Muscle layer of duodenum (tissue), 2 donors: ENCODE measurements around the gene RIPK4.
"Not testable (repeated sequence)": the region's sequence is repeated elsewhere in the genome, so short reads cannot be mapped to it uniquely, and the experiment has no call there.

Source experiments
- H3K27ac ChIP-seq: one replicate; pipeline ENCODE4 v1.7.0; 2013; ENCODE audit warnings: mild to moderate bottlenecking, low read length
- H3K27me3 ChIP-seq: one replicate; pipeline ENCODE4 v1.7.0; 2013; ENCODE audit warnings: low read depth, mild to moderate bottlenecking, control low read depth, low read length
- H3K36me3 ChIP-seq, 2 donors: one replicate each; pipeline ENCODE4 v1.7.0; 2013; ENCODE audit warnings: low read length in 2 of 2, control low read depth in 1 of 2, mild to moderate bottlenecking in 1 of 2; ENCODE audit not compliant: insufficient read depth in 2 of 2, control insufficient read depth in 1 of 2
- H3K4me1 ChIP-seq, 2 donors: one replicate each; pipeline ENCODE4 v1.7.0; 2013; ENCODE audit warnings: low read length in 2 of 2, mild to moderate bottlenecking in 2 of 2, control low read depth in 1 of 2, moderate library complexity in 1 of 2; ENCODE audit not compliant: insufficient read depth in 2 of 2, control insufficient read depth in 1 of 2
- H3K4me3 ChIP-seq, 2 donors: one replicate each; pipeline ENCODE4 v1.7.0; 2013; ENCODE audit warnings: low read length in 2 of 2, low read depth in 1 of 2, mild to moderate bottlenecking in 1 of 2
- H3K9me3 ChIP-seq, 2 donors: one replicate each; pipeline ENCODE4 v1.7.0; 2013; ENCODE audit warnings: low read length in 2 of 2, control low read depth in 1 of 2, mild to moderate bottlenecking in 1 of 2; ENCODE audit not compliant: control insufficient read depth in 1 of 2
- donor health status: healthy.

RIPK4 gene

DNA sequence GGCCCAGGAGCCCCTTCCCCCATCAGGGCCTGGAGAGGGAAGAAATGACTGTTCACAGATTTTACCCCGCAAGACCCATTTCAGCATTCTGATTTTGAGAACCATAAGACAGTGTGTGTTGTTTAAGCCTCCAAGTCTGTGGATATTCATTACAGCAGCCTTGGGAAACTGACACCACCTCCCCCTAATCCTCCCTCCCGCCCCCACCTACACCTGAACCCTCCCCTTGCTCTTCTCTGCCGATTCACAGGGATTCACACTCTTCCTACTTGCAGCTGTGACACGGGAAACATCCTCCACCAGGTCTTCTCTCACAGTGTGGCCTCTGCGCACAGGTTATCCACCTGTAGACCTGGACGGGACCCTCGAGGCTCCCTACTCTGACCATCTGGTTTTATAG is 50.1 kb downstream of the RIPK4 start:
- no peaks in the 10 kb centered on the region for H3K4me1 ChIP-seq
- no peaks in the 10 kb centered on the region for H3K9me3 ChIP-seq
- no peaks in the 10 kb centered on the region for H3K27me3 ChIP-seq
- no peak overlapping the region for H3K27ac ChIP-seq
- H3K36me3 ChIP-seq: no peaks in the 10 kb centered on the region
- H3K4me3 ChIP-seq: no peak overlapping the region

DNA sequence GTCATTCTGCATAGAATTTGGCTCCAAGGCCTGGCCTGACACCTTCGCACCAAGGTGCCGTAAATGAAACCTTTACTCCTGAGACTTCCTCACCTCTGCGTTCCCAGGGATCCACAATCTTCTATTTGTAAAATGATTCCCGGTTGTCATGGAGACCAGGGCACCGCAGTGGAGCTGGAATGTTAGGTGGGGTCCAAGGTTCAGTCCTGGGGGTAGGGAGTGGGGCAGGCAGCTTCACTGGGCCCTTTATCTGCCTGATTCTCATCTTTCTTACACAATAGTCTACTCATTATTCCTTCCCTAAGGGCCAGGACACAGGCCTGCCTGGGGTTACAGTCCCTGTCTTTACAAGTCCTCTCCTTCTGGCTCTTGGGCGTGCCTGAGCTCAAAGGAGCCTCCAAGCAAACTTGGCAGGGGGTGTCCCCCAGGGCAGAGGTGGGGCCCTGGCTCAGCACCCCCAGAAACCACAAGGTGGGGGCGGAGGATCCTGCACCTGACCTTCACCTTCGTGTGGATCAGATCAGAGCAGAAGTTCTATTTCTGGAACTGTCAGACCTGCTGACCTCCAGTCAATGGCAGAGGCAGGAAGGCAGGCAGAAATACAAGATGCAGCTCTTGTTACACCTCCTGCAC is 51.1 kb downstream of the RIPK4 start:
- Histone ChIP-seq H3K4me1 (no peaks in the 10 kb centered on the region), H3K27ac (no peak overlapping the region), H3K4me3 (no peak overlapping the region), H3K9me3 (no peaks in the 10 kb centered on the region), H3K27me3 (peaks cover 6% of the 10 kb centered on the region), H3K36me3 (no peaks in the 10 kb centered on the region)

DNA sequence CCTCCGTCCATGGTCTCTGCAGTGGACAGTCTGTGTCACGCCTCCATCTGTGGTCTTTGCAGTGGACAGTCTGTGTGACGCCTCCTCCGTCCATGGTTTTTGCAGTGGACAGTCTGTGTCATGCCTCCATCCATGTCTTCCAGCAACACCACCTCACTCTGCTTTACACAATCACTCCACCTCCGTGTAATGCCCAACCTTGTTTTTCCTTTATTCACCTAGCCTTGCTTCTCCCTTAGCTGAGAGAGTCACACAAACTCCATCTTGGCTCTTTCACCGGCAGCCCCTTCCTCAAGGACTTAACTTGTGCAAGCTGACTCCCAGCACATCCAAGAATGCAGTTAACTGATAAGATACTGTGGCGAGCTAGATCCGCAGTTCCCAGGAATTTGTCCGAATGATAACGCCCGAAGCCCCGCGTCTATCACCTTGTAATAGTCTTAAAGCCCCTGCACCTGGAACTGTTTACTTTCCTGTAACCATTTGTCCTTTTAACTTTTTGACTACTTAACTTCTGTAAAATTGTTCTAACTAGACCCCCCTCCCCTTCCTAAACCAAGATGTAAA is 52.5 kb downstream of the RIPK4 start:
- not testable (repeated sequence) for H3K27me3 ChIP-seq, H3K4me1 ChIP-seq, H3K36me3 ChIP-seq, H3K4me3 ChIP-seq, H3K9me3 ChIP-seq, H3K27ac ChIP-seq

DNA sequence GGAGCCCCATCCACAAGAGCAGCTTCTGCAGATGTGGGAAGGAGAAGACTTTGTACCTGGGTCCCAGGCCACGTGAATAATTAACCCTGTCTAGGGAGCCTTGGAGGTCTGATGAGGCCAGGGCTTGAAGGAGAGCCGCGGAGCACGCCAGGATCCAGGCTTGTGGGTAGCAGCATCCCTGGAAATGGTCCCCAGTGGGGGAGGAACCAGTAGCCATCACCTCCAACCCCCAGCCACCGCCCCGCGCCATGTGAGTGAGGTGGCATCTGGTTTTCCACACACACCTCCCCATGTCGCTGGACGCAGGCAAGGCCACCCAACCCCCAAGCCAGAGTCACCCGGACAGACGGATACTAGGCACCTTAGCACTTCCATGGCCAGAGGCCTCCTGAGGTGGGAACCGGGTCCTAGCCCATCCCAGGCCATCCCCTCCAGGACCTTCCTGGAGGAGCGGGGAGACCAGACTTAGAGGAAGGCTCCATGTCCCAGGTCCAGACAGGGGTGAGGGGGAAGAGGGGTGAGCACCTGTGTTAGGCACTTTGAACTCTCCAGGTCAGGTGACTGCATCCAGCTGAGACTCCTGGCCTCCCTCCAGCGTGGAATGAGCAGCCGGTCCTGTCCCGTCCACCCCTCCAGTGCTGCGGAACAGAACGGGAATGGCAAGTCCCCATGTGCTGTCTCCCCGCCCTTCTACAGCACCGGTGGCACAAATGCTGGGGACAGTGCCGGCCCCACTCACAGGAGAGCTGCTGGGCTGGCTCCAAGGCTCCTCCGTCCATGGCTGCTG is 53.2 kb downstream of the RIPK4 start:
- Histone ChIP-seq H3K9me3 (no peaks in the 10 kb centered on the region), H3K27me3 (peaks cover 6% of the 10 kb centered on the region), H3K4me1 (no peaks in the 10 kb centered on the region), H3K36me3 (no peaks in the 10 kb centered on the region), H3K27ac (no peak overlapping the region), H3K4me3 (no peak overlapping the region)

DNA sequence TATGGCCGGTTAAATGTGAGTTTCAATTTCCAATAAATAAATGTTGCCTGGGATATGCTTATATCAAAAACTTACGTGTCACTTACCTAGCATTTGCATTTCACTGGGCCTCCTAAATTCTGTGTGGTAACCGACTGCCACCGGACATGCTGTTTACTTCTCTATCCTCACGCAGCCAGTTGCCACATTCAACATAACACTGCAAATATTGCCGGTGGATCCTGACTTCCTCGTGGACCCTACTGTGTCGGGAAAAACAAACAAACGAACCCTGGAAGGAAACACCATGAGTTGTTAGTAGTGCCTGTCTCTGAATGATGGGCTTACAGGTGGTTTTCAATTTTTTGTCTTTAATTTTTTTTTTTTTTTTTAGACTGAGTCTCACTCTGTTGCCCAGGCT is 54.1 kb downstream of the RIPK4 start:
- no peak overlapping the region for H3K27ac ChIP-seq
- no peaks in the 10 kb centered on the region for H3K9me3 ChIP-seq
- peaks cover 6% of the 10 kb centered on the region for H3K27me3 ChIP-seq
- H3K36me3 ChIP-seq: no peaks in the 10 kb centered on the region
- no peak overlapping the region for H3K4me3 ChIP-seq
- H3K4me1 ChIP-seq: no peaks in the 10 kb centered on the region

- Histone ChIP-seq H3K4me3 (no peak overlapping the region), H3K4me1 (no peaks in the 10 kb centered on the region), H3K27me3 (peaks cover 6% of the 10 kb centered on the region), H3K27ac (no peak overlapping the region), H3K36me3 (no peaks in the 10 kb centered on the region), H3K9me3 (no peaks in the 10 kb centered on the region)
These were observed 54.7 kb downstream of the RIPK4 start for GRCh38 chr21:41712201-41712600.

DNA sequence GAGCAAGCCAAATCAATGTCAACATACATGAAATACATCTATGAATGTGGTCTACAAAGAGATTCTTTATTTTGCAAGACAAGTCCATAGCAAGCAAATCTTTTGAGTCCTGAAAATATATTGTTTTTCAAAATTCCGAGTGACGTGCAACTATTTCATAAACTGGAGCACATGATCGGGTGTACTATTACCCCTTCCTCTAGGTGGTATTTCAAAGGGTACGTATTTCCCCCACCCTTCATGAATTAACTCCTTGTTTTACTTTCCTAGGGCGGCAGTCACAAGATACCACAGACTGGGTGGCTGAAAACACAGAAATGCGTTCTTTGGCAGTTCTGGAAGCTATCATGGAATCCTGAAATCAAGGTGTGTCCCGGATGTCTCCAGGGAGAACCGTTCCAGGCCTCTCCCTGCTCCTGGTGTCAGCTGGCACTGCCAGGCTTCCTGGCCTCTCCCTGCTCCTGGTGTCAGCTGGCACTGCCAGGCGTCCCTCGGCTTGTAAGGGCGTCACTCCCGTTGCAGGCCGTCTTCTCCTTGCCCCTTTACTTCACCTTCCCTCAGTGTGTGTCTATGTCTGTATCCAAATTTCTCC is 55.3 kb downstream of the RIPK4 start:
- H3K9me3 ChIP-seq: no peaks in the 10 kb centered on the region
- H3K36me3 ChIP-seq: no peaks in the 10 kb centered on the region
- H3K4me3 ChIP-seq: no peak overlapping the region
- H3K4me1 ChIP-seq: no peaks in the 10 kb centered on the region
- peaks cover 6% of the 10 kb centered on the region for H3K27me3 ChIP-seq
- H3K27ac ChIP-seq: no peak overlapping the region

- H3K27me3 ChIP-seq: peaks cover 6% of the 10 kb centered on the region
- no peaks in the 10 kb centered on the region for H3K36me3 ChIP-seq
- H3K4me3 ChIP-seq: no peak overlapping the region
- H3K27ac ChIP-seq: no peak overlapping the region
- H3K9me3 ChIP-seq: no peaks in the 10 kb centered on the region
- H3K4me1 ChIP-seq: no peaks in the 10 kb centered on the region
These were observed 56.1 kb downstream of the RIPK4 start for GRCh38 chr21:41710823-41711160.

- Histone ChIP-seq H3K4me1 (no peaks in the 10 kb centered on the region), H3K9me3 (no peaks in the 10 kb centered on the region), H3K27me3 (peaks cover 6% of the 10 kb centered on the region), H3K27ac (no peak overlapping the region), H3K36me3 (no peaks in the 10 kb centered on the region), H3K4me3 (no peak overlapping the region)
These were observed 56.7 kb downstream of the RIPK4 start for GRCh38 chr21:41709965-41710822.

- H3K4me1 ChIP-seq: no peaks in the 10 kb centered on the region
- no peak overlapping the region for H3K4me3 ChIP-seq
- peaks cover 6% of the 10 kb centered on the region for H3K27me3 ChIP-seq
- H3K27ac ChIP-seq: no peak overlapping the region
- no peaks in the 10 kb centered on the region for H3K36me3 ChIP-seq
- no peaks in the 10 kb centered on the region for H3K9me3 ChIP-seq
These were observed 57.7 kb downstream of the RIPK4 start for GRCh38 chr21:41709166-41709565.

DNA sequence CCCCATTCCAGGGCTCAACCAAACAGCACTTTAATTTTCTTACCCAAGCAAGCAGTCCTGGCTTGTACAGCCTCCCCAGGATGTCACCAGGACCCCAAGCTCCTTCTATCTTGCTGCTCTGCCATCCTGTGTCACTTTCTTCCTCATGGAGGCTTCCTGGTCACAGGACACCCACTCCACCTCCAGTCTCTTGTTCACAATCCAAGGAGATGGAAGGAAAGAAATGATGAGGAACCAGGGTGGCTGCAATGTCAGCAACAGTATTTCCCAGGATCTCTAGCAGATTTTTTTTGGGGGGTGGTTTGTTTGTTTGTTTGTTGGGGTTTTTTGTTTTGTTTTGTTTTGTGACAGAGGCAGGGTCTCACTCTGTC is 58.9 kb downstream of the RIPK4 start:
- H3K4me3 ChIP-seq: no peak overlapping the region
- peaks cover 6% of the 10 kb centered on the region for H3K27me3 ChIP-seq
- no peaks in the 10 kb centered on the region for H3K36me3 ChIP-seq
- H3K4me1 ChIP-seq: no peaks in the 10 kb centered on the region
- no peak overlapping the region for H3K27ac ChIP-seq
- H3K9me3 ChIP-seq: no peaks in the 10 kb centered on the region
